A673 (cell line): ENCODE results near the gene CAMSAP1. TPM values are rescaled to one million over a fixed set of nuclear protein-coding genes. Genes with fewer than 3 reads are reported as not detected.
"Not testable (repeated sequence)": the region's sequence is repeated elsewhere in the genome, so short reads cannot be mapped to it uniquely, and the experiment has no call there.

ENCODE experiments used
- BruUV-seq: library from RNA; stranded (reverse); fragments of 400-500 nt; replicated peaks from 2 replicates; lab custom pipeline; 2021; lab: Mats Ljungman, UMichigan
- CTCF ChIA-PET: fragments of 300-600 bp; sonication (Branson Sonifier 250); formaldehyde crosslinking; loops from one replicate; lab custom pipeline; 2022; ENCODE audit warnings: antibody characterized with exemption; lab: Charles Lee
- POLR2A ChIA-PET: fragments of 300-600 bp; sonication (Branson Sonifier 250); formaldehyde crosslinking; loops from one replicate; lab custom pipeline; 2022; ENCODE audit warnings: antibody characterized with exemption; ENCODE audit not compliant: low non-redundant PET; lab: Charles Lee
- DNase-seq: peaks from one replicate; pipeline ENCODE4 v3.0.0-alpha.2; 2015; ENCODE audit warnings: low spot score
- H3K27ac ChIP-seq: fragments of 200-600 bp; sonication (generic); 2 replicates; pipeline ENCODE4 v1.5.1; 2016; ENCODE audit warnings: mixed run types, low read depth, mild to moderate bottlenecking, mixed read lengths, antibody characterized with exemption, low read length; ENCODE audit not compliant: poor library complexity, severe bottlenecking
- H3K27me3 ChIP-seq: fragments of 200-600 bp; sonication (generic); replicated peaks from 2 replicates; pipeline ENCODE4 v1.6.1; 2017; ENCODE audit warnings: mixed run types, low read depth, mild to moderate bottlenecking, mixed read lengths, antibody characterized with exemption, low read length; ENCODE audit not compliant: insufficient read depth, poor library complexity
- H3K36me3 ChIP-seq: fragments of 200-600 bp; sonication (generic); 2 replicates; pipeline ENCODE4 v1.6.1; 2016; ENCODE audit warnings: mixed run types, mild to moderate bottlenecking, mixed read lengths, antibody characterized with exemption, low read length; ENCODE audit not compliant: insufficient read depth, poor library complexity, severe bottlenecking
- H3K4me1 ChIP-seq: fragments of 200-600 bp; sonication (generic); 2 replicates; pipeline ENCODE4 v1.6.1; 2017; ENCODE audit warnings: mixed run types, mild to moderate bottlenecking, mixed read lengths, antibody characterized with exemption, low read length; ENCODE audit not compliant: insufficient read depth, poor library complexity, severe bottlenecking
- H3K4me3 ChIP-seq: fragments of 200-600 bp; sonication (generic); 2 replicates; pipeline ENCODE4 v1.5.1; 2016; ENCODE audit warnings: low read depth, mixed run types, mild to moderate bottlenecking, mixed read lengths, low read length; ENCODE audit not compliant: poor library complexity, severe bottlenecking
- H3K9me3 ChIP-seq: fragments of 200-600 bp; sonication (generic); 2 replicates; pipeline ENCODE4 v1.6.1; 2016; ENCODE audit warnings: mixed run types, low read depth, mild to moderate bottlenecking, mixed read lengths, antibody characterized with exemption, low read length; ENCODE audit not compliant: poor library complexity, severe bottlenecking
- EZH2 ChIP-seq: fragments of 200-600 bp; sonication (generic); IDR thresholded peaks from 2 replicates; pipeline ENCODE4 v1.6.1; 2017; ENCODE audit warnings: borderline replicate concordance, low read depth, mild to moderate bottlenecking, mixed read lengths, antibody characterized with exemption, low read length; ENCODE audit not compliant: poor library complexity, severe bottlenecking
- intact Hi-C: fragments of 100-400 bp; cut with micrococcal nuclease; formaldehyde crosslinking; loops from one replicate; pipeline ENCODE4 v1.10.0; 2022; ENCODE audit not compliant: unreplicated experiment
- total RNA-seq: library from RNA; stranded (reverse); gene quantifications from 2 replicates; pipeline ENCODE4 v1.2.3, GENCODE V29; 2021
- TF ChIP-seq, protein P1 (sequence below): fragments of 300-800, 200-600 bp; sonication (generic); conservative IDR thresholded peaks from 2 replicates; pipeline ENCODE4 v1.5.1; 2017; ENCODE audit warnings: low read depth, mild to moderate bottlenecking, antibody characterized with exemption, low read length, moderate library complexity, mixed read lengths

Gene CAMSAP1
- total RNA-seq, 1 experiment from 2014 or later, result 52.3 TPM

DNA sequence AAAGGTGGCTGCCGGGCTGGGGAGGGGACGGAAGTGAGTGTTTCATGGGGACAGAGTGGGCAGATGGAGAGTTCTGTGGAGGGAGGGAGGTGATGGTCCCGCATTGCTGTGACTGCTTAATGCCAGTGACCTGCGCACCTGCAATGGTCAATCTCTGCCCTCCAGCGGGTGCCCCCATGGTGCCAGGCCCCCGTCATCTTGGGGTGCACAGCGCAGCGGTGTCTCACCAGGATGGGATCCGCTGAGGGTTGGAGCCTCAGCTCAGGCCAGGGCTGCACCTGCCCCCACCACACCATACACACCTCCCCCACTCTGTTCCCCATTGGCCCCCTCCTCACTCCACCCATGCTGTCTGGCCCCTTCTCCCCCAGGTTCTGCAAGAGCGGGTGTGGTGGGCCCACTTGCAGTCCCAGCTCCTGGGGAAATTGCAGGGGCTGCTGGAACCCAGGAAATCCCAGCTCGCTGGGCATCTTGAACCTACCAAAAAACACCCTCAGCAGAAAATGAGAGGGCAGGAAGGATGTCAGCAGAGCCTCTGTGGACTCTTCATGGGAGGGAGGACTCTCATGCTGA lies 12.1 kb upstream of the CAMSAP1 start:
- no TSS peak for BruUV-seq
- no peak for DNase-seq
- Histone ChIP-seq H3K36me3 (peaks cover 22% of the 10 kb centered on the region), H3K27ac (no peak overlapping the region), H3K27me3 (no peaks in the 10 kb centered on the region), H3K4me3 (no peak overlapping the region), H3K4me1 (no peaks in the 10 kb centered on the region), H3K9me3 (peaks cover 56% of the 10 kb centered on the region)
- CTCF ChIA-PET, result interaction anchor here (0.6 kb wide), 1 partner anchor 71 kb away, joined by 3 read pairs; no protein-coding TSS in a partner anchor
- intact Hi-C loops, result no loop called here
- POLR2A ChIA-PET, result no interaction called here
- no peak for TF ChIP-seq EZH2
- TF ChIP-seq, protein P1, sequence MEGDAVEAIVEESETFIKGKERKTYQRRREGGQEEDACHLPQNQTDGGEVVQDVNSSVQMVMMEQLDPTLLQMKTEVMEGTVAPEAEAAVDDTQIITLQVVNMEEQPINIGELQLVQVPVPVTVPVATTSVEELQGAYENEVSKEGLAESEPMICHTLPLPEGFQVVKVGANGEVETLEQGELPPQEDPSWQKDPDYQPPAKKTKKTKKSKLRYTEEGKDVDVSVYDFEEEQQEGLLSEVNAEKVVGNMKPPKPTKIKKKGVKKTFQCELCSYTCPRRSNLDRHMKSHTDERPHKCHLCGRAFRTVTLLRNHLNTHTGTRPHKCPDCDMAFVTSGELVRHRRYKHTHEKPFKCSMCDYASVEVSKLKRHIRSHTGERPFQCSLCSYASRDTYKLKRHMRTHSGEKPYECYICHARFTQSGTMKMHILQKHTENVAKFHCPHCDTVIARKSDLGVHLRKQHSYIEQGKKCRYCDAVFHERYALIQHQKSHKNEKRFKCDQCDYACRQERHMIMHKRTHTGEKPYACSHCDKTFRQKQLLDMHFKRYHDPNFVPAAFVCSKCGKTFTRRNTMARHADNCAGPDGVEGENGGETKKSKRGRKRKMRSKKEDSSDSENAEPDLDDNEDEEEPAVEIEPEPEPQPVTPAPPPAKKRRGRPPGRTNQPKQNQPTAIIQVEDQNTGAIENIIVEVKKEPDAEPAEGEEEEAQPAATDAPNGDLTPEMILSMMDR, result no peak

DNA sequence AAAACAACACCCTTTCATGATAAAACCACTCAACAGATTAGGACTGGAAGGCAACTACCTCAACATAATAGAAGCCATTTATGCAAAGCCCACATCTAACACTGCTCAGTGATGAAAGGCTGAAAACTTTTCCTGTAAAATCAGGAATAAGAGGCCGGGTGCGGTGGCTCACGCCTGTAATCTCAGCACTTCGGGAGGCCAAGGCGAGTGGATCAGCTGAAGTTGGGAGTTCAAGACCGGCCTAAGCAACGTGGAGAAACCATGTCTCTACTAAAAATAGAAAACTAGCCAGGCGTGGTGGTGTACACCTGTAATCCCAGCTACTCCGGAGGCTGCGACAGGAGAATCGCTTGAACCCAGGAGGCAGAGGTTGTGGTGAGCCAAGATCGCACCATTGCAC lies 8.9 kb upstream of the CAMSAP1 start:
- H3K36me3 ChIP-seq, result peaks cover 46% of the 10 kb centered on the region
- POLR2A ChIA-PET, H3K4me3 ChIP-seq, H3K4me1 ChIP-seq, H3K27me3 ChIP-seq, DNase-seq, H3K27ac ChIP-seq, CTCF ChIA-PET, intact Hi-C loops, BruUV-seq: not testable (repeated sequence)
- H3K9me3 ChIP-seq, result peaks cover 70% of the 10 kb centered on the region

DNA sequence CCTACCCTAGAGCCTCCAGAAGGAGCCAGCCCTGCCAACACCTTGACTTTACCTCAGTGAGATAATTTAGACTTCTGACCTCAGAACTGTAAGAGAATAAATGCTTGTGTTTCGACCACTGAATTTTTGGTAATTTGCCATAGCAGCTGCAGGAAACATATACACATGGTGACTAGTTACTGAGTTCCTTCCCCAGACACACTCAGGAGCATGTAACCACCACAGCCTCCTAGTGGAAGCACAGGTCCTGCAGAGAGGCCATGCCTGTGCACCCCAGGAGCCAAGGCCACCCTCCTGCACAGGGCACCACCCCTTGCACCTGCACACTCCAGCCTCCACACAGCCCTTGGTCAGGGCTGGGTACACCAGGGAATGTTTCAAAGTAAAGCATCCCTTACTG lies 7.6 kb upstream of the CAMSAP1 start:
- intact Hi-C loops, result no loop called here
- POLR2A ChIA-PET, result no interaction called here
- no peaks in the 10 kb centered on the region for H3K27me3 ChIP-seq
- no peak for DNase-seq
- H3K4me3 ChIP-seq, result no peak overlapping the region
- BruUV-seq, result no TSS peak
- H3K9me3 ChIP-seq, result peaks cover 74% of the 10 kb centered on the region
- CTCF ChIA-PET, result no interaction called here
- H3K4me1 ChIP-seq, result no peaks in the 10 kb centered on the region
- no peak for TF ChIP-seq EZH2
- TF ChIP-seq, protein P1, result no peak
- no peak overlapping the region for H3K27ac ChIP-seq
- H3K36me3 ChIP-seq, result peaks cover 58% of the 10 kb centered on the region

DNA sequence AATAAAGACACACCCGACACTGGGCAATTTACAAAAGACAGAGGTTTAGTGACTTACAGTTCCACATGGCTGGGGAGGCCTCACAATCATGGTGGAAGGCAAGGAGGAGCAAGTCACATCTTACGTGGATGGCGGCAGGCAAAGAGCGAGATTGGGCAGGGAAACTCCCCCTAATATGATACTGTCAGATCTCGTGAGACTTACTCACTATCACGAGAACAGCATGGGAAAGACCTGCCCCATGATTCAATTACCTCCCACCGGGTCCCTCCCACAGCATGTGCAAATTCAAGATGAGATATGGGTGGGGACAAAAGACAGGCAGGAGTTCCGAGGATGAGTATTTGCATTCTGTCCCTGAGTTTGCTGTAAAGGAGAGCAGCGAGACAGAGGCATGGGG lies 3.9 kb upstream of the CAMSAP1 start:
- Histone ChIP-seq H3K9me3 (peaks cover 37% of the 10 kb centered on the region), H3K4me1 (peaks cover 12% of the 10 kb centered on the region), H3K36me3 (peaks cover 58% of the 10 kb centered on the region)
- H3K4me3 ChIP-seq, H3K27me3 ChIP-seq, BruUV-seq, DNase-seq, intact Hi-C loops, H3K27ac ChIP-seq, CTCF ChIA-PET, POLR2A ChIA-PET: not testable (repeated sequence)
